Ectodermal cell (in vitro differentiated cells): ENCODE measurements around the gene CHN2.

Experiments
- H3K27ac ChIP-seq: 2 replicates; pipeline ENCODE4 v1.7.0; 2013; ENCODE audit warnings: mild to moderate bottlenecking, low read depth, low read length; ENCODE audit not compliant: insufficient read depth, poor library complexity, severe bottlenecking
- H3K27me3 ChIP-seq: 2 replicates; pipeline ENCODE4 v1.7.0; 2013; ENCODE audit warnings: mild to moderate bottlenecking, low read length; ENCODE audit not compliant: insufficient read depth, control insufficient read depth, poor library complexity, severe bottlenecking
- H3K36me3 ChIP-seq: one replicate; pipeline ENCODE4 v1.7.0; 2013; ENCODE audit warnings: low read length; ENCODE audit not compliant: control insufficient read depth, insufficient read depth
- H3K4me1 ChIP-seq: one replicate; pipeline ENCODE4 v1.7.0; 2013; ENCODE audit warnings: low read length; ENCODE audit not compliant: control insufficient read depth, insufficient read depth
- H3K4me3 ChIP-seq: 2 replicates; pipeline ENCODE4 v1.7.0; 2013; ENCODE audit warnings: low read depth, low read length, control low read depth; ENCODE audit not compliant: insufficient read depth
- H3K9me3 ChIP-seq: 2 replicates; pipeline ENCODE4 v1.7.0; 2013; ENCODE audit warnings: mild to moderate bottlenecking, low read length, moderate library complexity; ENCODE audit not compliant: control insufficient read depth
- WGBS, 2 experiments: methylation state at CpG; one replicate each; pipeline ENCODE4 v1.1.7; 2013; ENCODE audit warnings: missing lambda C conversion rate in 2 of 2; 5-methylcytosine and 5-hydroxymethylcytosine counted together

Gene CHN2

DNA sequence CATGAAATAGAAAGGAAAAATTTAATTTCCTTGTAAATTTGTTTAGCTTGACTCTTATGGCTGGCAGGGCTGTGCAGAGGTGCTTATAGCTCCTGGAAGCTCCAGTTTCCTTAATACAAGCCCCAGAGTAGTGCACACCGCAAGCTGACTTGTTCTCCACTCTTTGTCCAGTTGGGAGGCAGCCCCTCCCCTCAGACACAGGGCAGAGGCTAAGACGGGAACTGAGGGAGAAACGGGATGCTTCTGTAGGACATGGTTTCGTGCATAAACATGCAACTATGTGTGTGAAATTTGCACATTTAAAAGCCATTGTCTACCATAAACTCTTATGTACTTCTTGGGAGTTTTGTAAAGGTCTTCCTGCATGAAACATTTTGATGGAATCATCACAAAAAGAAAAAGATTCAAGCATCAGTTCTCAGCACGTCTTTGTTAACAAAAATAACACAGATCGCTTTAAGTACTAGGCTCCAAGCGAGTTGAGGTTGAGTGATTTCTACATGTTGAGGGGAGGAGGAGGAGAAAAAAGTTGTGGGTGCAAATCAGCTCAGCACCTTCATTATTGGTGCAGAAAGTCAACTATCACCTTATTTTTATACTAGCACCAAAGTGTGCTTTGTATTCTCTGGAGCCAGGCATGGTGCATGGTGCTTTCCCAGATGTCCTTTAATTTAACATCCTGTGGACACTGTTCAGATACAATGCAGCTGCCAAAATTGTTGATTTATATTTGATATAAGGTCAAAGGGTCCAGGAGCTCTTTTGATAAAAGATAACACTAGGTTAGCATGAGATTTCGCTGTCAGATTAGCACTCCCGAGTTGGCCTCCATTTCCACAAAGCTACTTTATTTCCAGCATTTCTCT is 124.5 kb downstream of the CHN2 start:
- H3K9me3 ChIP-seq: no peaks in the 10 kb centered on the region
- no peak overlapping the region for H3K4me3 ChIP-seq
- H3K27me3 ChIP-seq: no peaks in the 10 kb centered on the region
- peaks cover 3% of the 10 kb centered on the region for H3K4me1 ChIP-seq
- no peaks in the 10 kb centered on the region for H3K36me3 ChIP-seq
- no peak overlapping the region for H3K27ac ChIP-seq
- WGBS, 2 experiments: 88 to 93% methylated on average over 9 of the region's 9 CpGs

DNA sequence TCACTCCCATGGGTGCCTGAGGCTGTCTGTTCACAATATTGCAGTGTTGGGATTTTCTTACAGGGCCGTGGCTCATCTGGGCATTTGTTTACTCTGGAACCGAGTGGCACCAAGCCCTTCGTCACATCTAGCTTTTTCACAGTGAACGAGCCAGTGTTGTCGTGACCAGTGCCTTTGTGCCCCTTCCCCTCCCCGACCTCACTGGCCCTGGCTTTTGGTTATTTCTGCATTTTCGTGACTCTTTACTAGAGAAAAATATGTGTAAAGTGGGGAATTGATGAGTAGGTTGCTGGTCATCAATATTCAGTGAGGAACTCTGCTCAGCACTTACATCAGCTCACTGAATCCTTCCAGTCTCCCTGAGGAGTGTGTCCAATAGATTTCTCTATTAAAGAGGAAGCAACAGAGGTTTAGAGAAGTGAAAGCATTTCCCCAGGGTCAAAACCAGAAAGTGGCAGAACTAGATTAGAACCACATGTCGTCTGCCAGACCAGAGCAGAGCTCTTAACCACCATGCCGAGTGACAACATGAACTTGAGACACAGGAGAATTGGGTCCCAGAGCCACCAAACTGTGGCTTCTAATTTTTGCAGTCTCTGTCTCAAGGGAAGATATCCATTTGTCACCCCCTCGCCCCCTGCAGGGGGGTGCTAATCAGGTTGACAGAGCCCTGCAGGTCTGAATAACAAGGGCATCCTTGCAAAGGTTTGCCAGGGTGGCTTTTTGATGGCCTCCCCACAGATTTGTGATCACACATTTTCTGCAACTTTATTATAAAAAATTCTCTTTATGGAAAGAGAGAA is 125.3 kb downstream of the CHN2 start:
- H3K36me3 ChIP-seq: no peaks in the 10 kb centered on the region
- H3K27ac ChIP-seq: no peak overlapping the region
- no peaks in the 10 kb centered on the region for H3K9me3 ChIP-seq
- WGBS, 2 experiments: 82 to 85% methylated on average over 10 of the region's 10 CpGs
- no peak overlapping the region for H3K4me3 ChIP-seq
- peaks cover 3% of the 10 kb centered on the region for H3K4me1 ChIP-seq
- H3K27me3 ChIP-seq: no peaks in the 10 kb centered on the region

DNA sequence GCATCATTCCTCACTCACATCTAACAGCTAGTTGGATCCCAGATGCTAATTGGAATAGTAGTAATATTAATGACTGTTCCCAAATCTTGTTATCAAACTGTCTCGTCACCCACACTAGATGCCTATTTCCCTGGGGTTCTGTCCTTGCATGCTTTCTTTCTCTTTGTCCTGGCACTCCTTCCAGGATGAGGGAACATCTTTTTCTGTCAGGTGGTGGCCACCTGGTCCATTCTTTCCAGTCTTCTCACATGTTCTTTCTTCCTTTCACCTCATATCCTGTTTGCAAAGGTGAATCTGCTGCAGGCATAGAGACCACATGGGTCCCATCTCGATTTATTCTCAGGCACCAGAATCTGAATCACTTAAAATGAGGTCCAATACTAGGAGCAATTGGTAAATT is 126.0 kb downstream of the CHN2 start:
- Histone ChIP-seq H3K4me3 (no peak overlapping the region), H3K36me3 (no peaks in the 10 kb centered on the region), H3K27ac (no peak overlapping the region), H3K4me1 (peaks cover 3% of the 10 kb centered on the region), H3K9me3 (no peaks in the 10 kb centered on the region), H3K27me3 (no peaks in the 10 kb centered on the region)
- 95 to 98% methylated on average over 2 of the region's 2 CpGs for WGBS, 2 experiments

DNA sequence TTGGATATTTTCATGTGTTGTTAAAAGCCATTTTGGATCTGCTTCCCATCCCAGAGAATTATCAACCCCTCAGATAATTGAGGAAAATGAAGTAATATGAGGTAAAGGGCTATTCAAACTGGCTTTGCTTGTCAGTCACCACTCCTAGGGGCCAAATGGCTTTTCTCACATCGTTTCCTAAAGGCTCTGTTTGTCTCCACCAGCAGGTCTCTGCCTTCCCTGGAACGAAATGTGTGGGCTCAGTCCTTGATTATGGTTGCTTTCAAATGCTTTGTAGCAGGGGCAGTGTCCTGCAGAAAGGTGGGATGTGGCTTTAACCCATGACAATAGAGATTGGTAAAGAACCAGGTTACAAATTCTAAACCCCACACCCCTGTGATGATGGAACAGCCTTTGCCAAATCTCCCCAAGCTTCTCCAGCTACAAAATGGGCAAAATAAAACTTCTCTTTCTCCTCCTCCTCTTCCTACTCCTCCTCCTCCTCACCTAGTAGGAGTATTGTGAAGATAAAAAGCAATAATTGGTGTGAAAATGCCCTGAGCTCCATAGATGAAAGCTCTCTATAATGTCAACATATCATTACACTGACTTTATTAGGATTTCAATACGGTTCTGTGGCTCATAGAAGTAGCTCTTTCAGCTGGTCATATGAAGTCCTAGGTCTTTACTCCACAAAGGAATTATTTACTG is 127.6 kb downstream of the CHN2 start:
- no peaks in the 10 kb centered on the region for H3K36me3 ChIP-seq
- H3K9me3 ChIP-seq: no peaks in the 10 kb centered on the region
- 54 to 64% methylated on average over 3 of the region's 3 CpGs for WGBS, 2 experiments
- H3K27me3 ChIP-seq: no peaks in the 10 kb centered on the region
- no peak overlapping the region for H3K4me3 ChIP-seq
- peaks cover 3% of the 10 kb centered on the region for H3K4me1 ChIP-seq
- H3K27ac ChIP-seq: no peak overlapping the region

DNA sequence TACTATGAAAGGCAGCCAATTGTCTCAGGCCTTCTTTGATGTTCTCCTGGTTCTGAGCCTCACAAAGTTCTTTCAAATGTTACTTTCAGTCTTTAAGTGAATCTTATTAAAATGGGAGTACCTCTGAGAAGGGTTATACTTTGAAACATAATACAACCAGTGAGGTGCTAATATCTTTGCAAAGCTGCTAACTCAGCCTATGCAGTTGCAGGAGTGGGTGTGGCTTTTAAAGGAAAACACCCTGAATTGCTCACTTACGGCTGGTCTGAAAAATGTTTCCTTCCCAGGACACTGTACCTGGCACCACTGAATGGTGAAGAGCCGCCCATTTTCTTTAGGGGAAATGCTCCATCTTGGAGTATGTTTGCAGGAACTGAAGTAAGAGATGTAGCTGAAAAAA is 130.9 kb downstream of the CHN2 start:
- Histone ChIP-seq H3K4me1 (no peaks in the 10 kb centered on the region), H3K4me3 (no peak overlapping the region), H3K36me3 (no peaks in the 10 kb centered on the region), H3K27me3 (no peaks in the 10 kb centered on the region), H3K9me3 (no peaks in the 10 kb centered on the region), H3K27ac (no peak overlapping the region)
- 91 to 94% methylated on average over 2 of the region's 2 CpGs for WGBS, 2 experiments

DNA sequence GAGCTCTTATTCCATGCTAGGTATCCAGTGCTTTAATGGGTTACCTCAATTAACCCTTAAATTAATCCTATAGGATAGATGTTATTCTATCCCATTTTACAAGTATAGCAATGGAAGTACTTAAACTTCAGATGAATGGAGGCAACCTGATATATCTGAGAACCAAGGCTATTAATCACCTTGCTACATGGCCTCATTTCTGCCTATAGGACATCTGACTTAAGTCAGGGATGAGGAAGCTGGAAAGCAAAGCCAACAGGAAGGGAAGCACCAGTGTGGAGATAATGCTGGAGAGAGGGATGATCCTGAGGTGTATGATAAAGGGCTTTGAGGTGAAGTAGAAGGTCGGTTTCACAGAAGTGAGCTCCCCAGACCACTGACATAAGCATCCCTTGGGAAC is 132.3 kb downstream of the CHN2 start:
- Histone ChIP-seq H3K4me1 (no peaks in the 10 kb centered on the region), H3K27ac (no peak overlapping the region), H3K4me3 (no peak overlapping the region), H3K36me3 (no peaks in the 10 kb centered on the region), H3K27me3 (no peaks in the 10 kb centered on the region), H3K9me3 (no peaks in the 10 kb centered on the region)
- 90 to 92% methylated on average over 1 of the region's 1 CpG for WGBS, 2 experiments

DNA sequence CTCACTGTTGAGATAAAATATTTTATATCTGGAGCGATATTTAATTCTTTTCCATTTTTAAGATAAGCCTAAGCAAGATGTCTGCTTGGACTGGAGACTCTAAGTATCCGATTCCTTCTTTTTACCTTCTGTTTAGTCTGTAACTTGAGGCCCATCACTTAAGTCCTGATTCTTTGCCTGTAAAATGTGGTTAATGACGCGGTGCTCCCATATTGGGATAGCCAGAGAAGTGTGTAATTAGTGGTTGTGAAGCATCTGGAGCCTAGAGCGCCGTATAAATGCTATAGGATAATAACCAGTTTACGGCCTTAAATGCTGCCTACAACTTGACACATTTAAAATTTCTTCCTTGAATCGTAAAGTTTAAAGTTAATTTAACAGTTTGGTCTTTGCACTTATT is 132.9 kb downstream of the CHN2 start:
- Histone ChIP-seq H3K36me3 (no peaks in the 10 kb centered on the region), H3K4me3 (no peak overlapping the region), H3K9me3 (no peaks in the 10 kb centered on the region), H3K4me1 (no peaks in the 10 kb centered on the region), H3K27me3 (no peaks in the 10 kb centered on the region), H3K27ac (no peak overlapping the region)
- 97 to 98% methylated on average over 8 of the region's 8 CpGs for WGBS, 2 experiments

DNA sequence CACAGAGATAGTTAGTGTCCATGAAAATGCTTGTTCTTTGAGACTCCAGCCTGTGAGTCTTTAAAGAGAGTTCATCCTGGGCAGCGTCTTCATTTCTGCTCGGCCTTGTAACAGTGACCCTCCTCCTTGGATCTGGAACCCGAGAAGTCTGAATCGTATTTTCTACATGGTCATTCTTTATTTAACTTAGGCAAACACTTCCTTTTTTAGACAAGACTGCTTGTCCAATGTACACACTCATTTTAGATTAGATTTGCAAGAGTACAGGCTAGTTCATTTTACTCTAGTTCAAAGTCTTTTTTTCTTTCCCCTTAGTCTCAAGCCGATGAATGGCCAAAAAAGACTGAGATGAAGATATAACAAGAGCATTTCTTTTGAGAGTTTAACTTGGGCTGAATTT is 133.5 kb downstream of the CHN2 start:
- no peaks in the 10 kb centered on the region for H3K36me3 ChIP-seq
- H3K9me3 ChIP-seq: no peaks in the 10 kb centered on the region
- no peaks in the 10 kb centered on the region for H3K27me3 ChIP-seq
- H3K4me3 ChIP-seq: no peak overlapping the region
- 91 to 96% methylated on average over 4 to 5 of the region's 5 CpGs for WGBS, 2 experiments
- H3K4me1 ChIP-seq: no peaks in the 10 kb centered on the region
- no peak overlapping the region for H3K27ac ChIP-seq

DNA sequence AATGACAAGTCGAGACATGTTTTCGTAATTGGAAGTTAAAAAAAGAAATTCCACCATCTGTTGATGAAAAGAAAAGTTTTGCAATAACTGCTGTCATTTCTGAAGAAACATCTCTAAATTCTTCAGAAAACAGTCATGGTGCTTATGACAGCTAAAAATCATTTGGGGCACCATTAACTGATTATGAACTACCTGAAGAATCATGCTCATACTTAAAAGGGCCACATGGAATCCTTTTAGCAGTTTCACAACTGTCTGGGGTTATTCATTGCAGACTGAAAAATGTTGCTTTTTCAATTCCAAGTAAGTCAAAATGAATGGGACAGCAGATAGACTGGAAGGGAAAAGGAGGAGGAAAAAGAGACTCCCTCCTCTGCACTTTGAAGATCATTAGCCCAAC is 134.2 kb downstream of the CHN2 start:
- 99 to 100% methylated on average over 2 of the region's 2 CpGs for WGBS, 2 experiments
- Histone ChIP-seq H3K4me3 (no peak overlapping the region), H3K36me3 (no peaks in the 10 kb centered on the region), H3K4me1 (no peaks in the 10 kb centered on the region), H3K27me3 (no peaks in the 10 kb centered on the region), H3K9me3 (no peaks in the 10 kb centered on the region), H3K27ac (no peak overlapping the region)

DNA sequence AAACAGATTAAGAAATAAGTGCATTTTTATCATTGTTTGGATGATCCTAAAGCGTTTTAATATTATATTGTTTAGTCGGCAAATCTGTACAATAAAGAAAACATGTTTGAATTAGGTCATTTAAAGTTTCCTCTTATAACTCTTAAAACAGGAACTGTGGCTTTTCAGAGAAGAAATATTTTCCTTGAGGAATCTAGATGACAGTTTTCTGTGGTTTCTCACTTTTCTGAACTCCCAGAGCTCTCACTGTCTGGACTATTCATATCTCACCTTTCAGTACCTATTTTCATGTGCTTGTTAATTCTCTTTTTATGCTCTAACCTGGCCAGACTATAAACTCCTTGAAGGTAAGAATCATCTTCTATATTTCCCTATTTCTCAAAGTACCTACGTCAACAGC is 135.1 kb downstream of the CHN2 start:
- WGBS, 2 experiments: 88 to 98% methylated on average over 2 to 3 of the region's 3 CpGs
- H3K4me3 ChIP-seq: no peak overlapping the region
- H3K27me3 ChIP-seq: no peaks in the 10 kb centered on the region
- H3K27ac ChIP-seq: no peak overlapping the region
- no peaks in the 10 kb centered on the region for H3K9me3 ChIP-seq
- H3K4me1 ChIP-seq: no peaks in the 10 kb centered on the region
- no peaks in the 10 kb centered on the region for H3K36me3 ChIP-seq
